ENCODE measurements around the gene RAB5IF. TPM values are rescaled to one million over a fixed set of nuclear protein-coding genes. Genes with fewer than 3 reads are reported as not detected.
"Not testable (repeated sequence)": the region's sequence is repeated elsewhere in the genome, so short reads cannot be mapped to it uniquely, and the experiment has no call there.

The RAB5IF gene
- total RNA-seq, 1 donor from 2014 or later: 21.4 TPM

GRCh38 chr20:36629719-36630681 lies 24.4 kb downstream of the RAB5IF start:
- DNase-seq (ENCODE audit: low spot score): no peak

DNA sequence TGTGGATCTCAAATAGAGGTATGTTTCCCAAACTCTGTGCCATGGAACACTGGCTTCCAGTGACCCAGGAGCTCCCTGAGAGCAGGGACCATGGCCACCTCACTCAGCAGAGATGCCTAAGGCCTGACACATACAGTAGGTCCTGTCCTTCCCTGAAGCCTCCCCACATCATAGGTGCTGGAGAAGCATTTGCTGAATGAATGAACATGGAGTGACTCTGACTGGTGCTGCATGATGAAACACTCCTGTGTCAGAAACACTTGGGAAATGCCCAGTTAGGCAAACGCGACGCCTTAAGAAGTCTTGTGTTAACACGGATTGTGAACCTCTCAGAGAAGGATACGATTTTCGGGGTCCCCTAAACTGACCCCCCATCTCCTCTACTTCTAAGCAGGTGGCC lies 26.1 kb downstream of the RAB5IF start:
- no peak for DNase-seq (ENCODE audit: low spot score)

GRCh38 chr20:36632147-36632486 lies 26.5 kb downstream of the RAB5IF start:
- no peak for DNase-seq (ENCODE audit: low spot score)

DNA sequence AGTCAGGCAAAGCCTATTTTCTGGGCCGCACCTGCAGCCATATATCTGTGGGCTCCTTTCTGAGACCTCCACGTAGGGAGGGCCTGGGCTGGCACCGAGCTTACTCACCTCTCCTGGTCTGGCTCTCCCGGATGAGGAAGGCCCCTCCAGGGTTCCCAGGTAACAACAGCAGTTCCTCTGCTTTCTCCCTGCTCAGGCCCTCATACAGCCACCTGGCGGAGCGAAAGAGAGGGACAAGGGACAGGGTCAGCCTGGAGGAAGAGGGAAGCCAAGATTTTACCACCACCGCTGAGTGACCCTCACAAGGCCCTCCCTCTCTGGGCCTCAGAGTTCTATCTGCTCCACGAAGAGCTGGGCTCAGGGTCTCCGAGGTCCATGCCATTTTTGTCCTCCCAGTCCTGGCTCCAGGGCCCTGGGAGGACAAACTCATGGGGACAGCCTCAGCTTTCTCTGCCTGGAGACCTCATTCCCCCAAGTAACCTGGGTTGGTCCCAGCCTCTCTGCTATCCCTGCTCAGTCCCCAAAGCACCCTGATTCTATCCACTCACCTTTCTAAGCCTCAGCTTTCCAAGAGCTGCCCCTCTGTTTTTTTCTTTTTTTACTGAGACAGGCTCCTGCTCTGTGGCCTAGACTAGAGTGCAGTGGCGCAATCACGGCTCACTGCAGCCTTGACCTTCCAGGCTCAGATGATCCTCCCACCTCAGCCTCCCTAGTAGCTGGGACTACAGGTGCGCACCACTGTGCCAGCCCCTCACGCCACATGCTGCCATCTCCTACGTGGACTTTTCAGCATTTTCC lies 27.1 kb downstream of the RAB5IF start:
- DNase-seq (ENCODE audit: low spot score): no peak

- DNase-seq (ENCODE audit: low spot score): no peak
These were observed 27.8 kb downstream of the RAB5IF start for GRCh38 chr20:36633285-36633772.

DNA sequence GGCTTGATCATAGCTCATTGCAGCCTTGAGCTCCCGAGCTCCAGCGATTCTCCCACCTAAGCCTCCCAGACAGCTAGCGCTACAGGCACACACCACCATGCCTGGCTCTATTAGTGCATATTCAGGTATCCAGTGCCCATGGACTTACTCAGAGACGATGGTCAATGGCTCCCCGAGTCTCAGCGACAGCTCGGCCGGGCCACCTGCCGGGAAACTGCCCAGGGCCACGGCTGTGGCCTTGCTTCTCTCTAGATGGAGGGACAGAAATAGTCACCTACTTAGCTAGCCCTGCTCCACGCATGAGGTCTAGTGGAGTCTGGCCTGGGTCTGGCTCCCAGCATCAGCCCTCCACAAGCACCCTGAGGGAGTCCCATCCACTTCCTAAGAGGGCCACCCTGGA lies 28.8 kb downstream of the RAB5IF start:
- no peak for DNase-seq (ENCODE audit: low spot score)

GRCh38 chr20:36638876-36639400 lies 33.4 kb downstream of the RAB5IF start:
- not testable (repeated sequence) for DNase-seq (ENCODE audit: low spot score)

DNA sequence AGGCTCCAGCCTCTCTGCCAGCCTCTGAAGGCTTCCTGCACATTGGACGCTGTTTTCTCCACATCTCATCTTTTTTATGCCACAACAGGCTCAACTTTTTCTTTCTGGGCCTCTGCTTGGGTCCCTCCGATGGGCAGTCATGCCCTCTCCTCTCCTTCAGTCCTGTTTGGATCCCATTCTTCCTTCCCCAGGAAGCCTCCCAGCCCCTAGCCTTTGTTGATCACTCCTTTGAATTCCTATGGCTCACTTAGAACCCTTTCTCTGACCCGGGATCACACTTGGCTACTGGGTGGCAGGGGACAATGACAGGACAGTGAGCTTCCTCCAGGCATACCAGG lies 35.9 kb downstream of the RAB5IF start:
- no peak for DNase-seq (ENCODE audit: low spot score)

GRCh38 chr20:36642136-36642535 lies 36.6 kb downstream of the RAB5IF start:
- no peak for DNase-seq (ENCODE audit: low spot score)

GRCh38 chr20:36644032-36644705 lies 38.6 kb downstream of the RAB5IF start:
- no peak for DNase-seq (ENCODE audit: low spot score)

GRCh38 chr20:36644706-36645095 lies 39.1 kb downstream of the RAB5IF start:
- no peak for DNase-seq (ENCODE audit: low spot score)

- no peak for DNase-seq (ENCODE audit: low spot score)
These were observed 39.8 kb downstream of the RAB5IF start for GRCh38 chr20:36645353-36645752.

DNA sequence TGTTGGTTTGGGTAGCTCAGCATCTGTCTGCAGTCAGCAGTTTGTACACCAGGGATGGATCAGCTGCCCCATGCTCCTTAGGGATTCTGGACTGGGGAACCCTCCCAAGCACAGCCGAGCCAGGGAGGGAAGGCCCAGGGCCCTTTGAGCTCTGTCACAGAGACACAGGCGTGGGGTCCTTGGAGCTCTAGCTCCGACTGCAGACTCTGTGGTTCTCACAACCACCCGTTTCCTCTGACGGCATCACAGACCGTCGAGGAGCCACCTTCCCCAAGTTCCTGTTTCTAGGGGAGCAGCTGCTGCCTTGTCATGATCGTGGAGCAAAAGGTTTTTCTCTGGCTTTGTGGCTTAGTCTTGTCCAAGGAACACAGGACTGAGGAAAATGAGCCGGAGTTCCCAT lies 40.4 kb downstream of the RAB5IF start, which contains the start of gene SLA2:
Gene SLA2, minus strand, starts transcription at position 199 of the 400 bp plus-strand sequence. CDS start 4,861 bp downstream, outside the sequence.
- DNase-seq (ENCODE audit: low spot score): no peak

DNA sequence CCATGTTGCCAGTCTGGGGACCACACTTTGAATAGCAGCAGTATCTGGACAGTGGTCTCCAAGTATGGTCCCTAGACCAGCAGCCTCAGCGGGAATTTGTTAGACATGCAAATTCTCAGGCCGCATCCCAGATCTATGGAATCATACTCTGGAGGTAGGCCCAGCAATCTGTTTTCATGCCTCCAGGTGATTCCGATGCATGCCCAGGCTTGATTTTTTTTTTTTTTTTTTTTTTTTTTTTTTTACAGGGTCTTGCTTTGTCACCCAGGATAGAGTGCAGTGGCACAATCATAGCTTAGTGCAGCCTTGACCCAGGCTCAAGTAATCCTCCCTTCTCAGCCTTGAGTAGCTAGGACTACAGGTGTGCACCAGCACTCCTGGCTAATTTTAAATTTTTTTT lies 41.1 kb downstream of the RAB5IF start:
- DNase-seq (ENCODE audit: low spot score): no peak

- DNase-seq (ENCODE audit: low spot score): no peak
These were observed 41.9 kb downstream of the RAB5IF start for GRCh38 chr20:36647196-36648121.

- DNase-seq (ENCODE audit: low spot score): no peak
These were observed 47.9 kb downstream of the RAB5IF start for GRCh38 chr20:36653456-36653855.

- DNase-seq (ENCODE audit: low spot score): no peak
These were observed 48.9 kb downstream of the RAB5IF start for GRCh38 chr20:36654506-36654905.

- no peak for DNase-seq (ENCODE audit: low spot score)
These were observed 49.4 kb downstream of the RAB5IF start for GRCh38 chr20:36655004-36655403.

- DNase-seq (ENCODE audit: low spot score): peak; percentile 17
These were observed 51.2 kb downstream of the RAB5IF start for GRCh38 chr20:36656733-36657132.

- DNase-seq (ENCODE audit: low spot score): no peak
These were observed 52.7 kb downstream of the RAB5IF start for GRCh38 chr20:36658300-36658699.

Measured in umbilical cord (tissue), 2 donors.